ENCODE measurements around the gene TRAF3. TPM values are rescaled to one million over a fixed set of nuclear protein-coding genes. Genes with fewer than 3 reads are reported as not detected.

Gene TRAF3
- total RNA-seq, 1 experiment from 2014 or later: 25.3 TPM

- Mint-ChIP-seq H3K27me3 (ENCODE audit: insufficient read depth, unreplicated experiment) (no peaks in the 10 kb centered on the region), H3K9me3 (ENCODE audit: unreplicated experiment) (no peaks in the 10 kb centered on the region), H3K4me1 (ENCODE audit: insufficient read depth, unreplicated experiment) (peaks cover 14% of the 10 kb centered on the region), H3K27ac (ENCODE audit: low read depth, unreplicated experiment) (no peak overlapping the region), H3K36me3 (ENCODE audit: insufficient read depth, unreplicated experiment) (no peaks in the 10 kb centered on the region), H3K4me3 (ENCODE audit: unreplicated experiment) (no peak overlapping the region)
- no peak for TF ChIP-seq CTCF (IDR thresholded peaks at IDR 0.05; ENCODE audit: unreplicated experiment)
- CTCF ChIA-PET: no interaction called here
- BruUV-seq (replicated peaks): no TSS peak
- POLR2A ChIA-PET: no interaction called here
- no peak for DNase-seq (ENCODE audit: unreplicated experiment)
- intact Hi-C loops (cut with micrococcal nuclease): no loop called here
Measured at GRCh38 chr14:102828151-102828550, 50.9 kb downstream of the TRAF3 start.

- no TSS peak for BruUV-seq (replicated peaks)
- TF ChIP-seq CTCF (IDR thresholded peaks at IDR 0.05; ENCODE audit: unreplicated experiment): no peak
- ChIA-PET POLR2A (interaction anchor here (0.6 kb wide), 1 partner anchor 12 kb away, joined by 3 read pairs; no protein-coding TSS in a partner anchor), CTCF (interaction anchor here (0.6 kb wide), 1 partner anchor 561 kb away, joined by 3 read pairs; no protein-coding TSS in a partner anchor)
- Mint-ChIP-seq H3K9me3 (ENCODE audit: unreplicated experiment) (no peaks in the 10 kb centered on the region), H3K27ac (ENCODE audit: low read depth, unreplicated experiment) (no peak overlapping the region), H3K36me3 (ENCODE audit: insufficient read depth, unreplicated experiment) (peaks cover 4% of the 10 kb centered on the region), H3K4me3 (ENCODE audit: unreplicated experiment) (no peak overlapping the region), H3K4me1 (ENCODE audit: insufficient read depth, unreplicated experiment) (peaks cover 14% of the 10 kb centered on the region), H3K27me3 (ENCODE audit: insufficient read depth, unreplicated experiment) (no peaks in the 10 kb centered on the region)
- no peak for DNase-seq (ENCODE audit: unreplicated experiment)
- intact Hi-C loops (cut with micrococcal nuclease): no loop called here
Measured at GRCh38 chr14:102829016-102829548, 51.8 kb downstream of the TRAF3 start.

- Mint-ChIP-seq H3K36me3 (ENCODE audit: insufficient read depth, unreplicated experiment) (peaks cover 7% of the 10 kb centered on the region), H3K9me3 (ENCODE audit: unreplicated experiment) (no peaks in the 10 kb centered on the region), H3K27ac (ENCODE audit: low read depth, unreplicated experiment) (no peak overlapping the region), H3K4me1 (ENCODE audit: insufficient read depth, unreplicated experiment) (peaks cover 18% of the 10 kb centered on the region), H3K4me3 (ENCODE audit: unreplicated experiment) (no peak overlapping the region), H3K27me3 (ENCODE audit: insufficient read depth, unreplicated experiment) (no peaks in the 10 kb centered on the region)
- CTCF ChIA-PET: no interaction called here
- no TSS peak for BruUV-seq (replicated peaks)
- DNase-seq (ENCODE audit: unreplicated experiment): no peak
- no peak for TF ChIP-seq CTCF (IDR thresholded peaks at IDR 0.05; ENCODE audit: unreplicated experiment)
- intact Hi-C loops (cut with micrococcal nuclease): no loop called here
- POLR2A ChIA-PET: interaction anchor here (0.9 kb wide), 1 partner anchor 12 kb away, joined by 3 read pairs; no protein-coding TSS in a partner anchor
Measured at GRCh38 chr14:102830474-102831045, 53.3 kb downstream of the TRAF3 start.

- POLR2A ChIA-PET: interaction anchor here (0.6 to 0.9 kb wide), 2 partner anchors 12 to 158 kb away, joined by 3 to 4 read pairs; no protein-coding TSS in a partner anchor
- peaks cover 7% of the 10 kb centered on the region for H3K36me3 Mint-ChIP-seq (ENCODE audit: insufficient read depth, unreplicated experiment)
- no peaks in the 10 kb centered on the region for H3K9me3 Mint-ChIP-seq (ENCODE audit: unreplicated experiment)
- H3K27me3 Mint-ChIP-seq (ENCODE audit: insufficient read depth, unreplicated experiment): no peaks in the 10 kb centered on the region
- no TSS peak for BruUV-seq (replicated peaks)
- H3K4me1 Mint-ChIP-seq (ENCODE audit: insufficient read depth, unreplicated experiment): peaks cover 15% of the 10 kb centered on the region
- no peak for TF ChIP-seq CTCF (IDR thresholded peaks at IDR 0.05; ENCODE audit: unreplicated experiment)
- DNase-seq (ENCODE audit: unreplicated experiment): no peak
- H3K27ac Mint-ChIP-seq (ENCODE audit: low read depth, unreplicated experiment): no peak overlapping the region
- CTCF ChIA-PET: interaction anchor here (0.8 kb wide), 1 partner anchor 56 kb away, joined by 3 read pairs; no protein-coding TSS in a partner anchor
- H3K4me3 Mint-ChIP-seq (ENCODE audit: unreplicated experiment): no peak overlapping the region
- intact Hi-C loops (cut with micrococcal nuclease): no loop called here
Measured at GRCh38 chr14:102831163-102831804, 54.0 kb downstream of the TRAF3 start.
